Fibroblast of gingiva (primary cell): ENCODE data around the gene ANKRD22.

Source experiments
- DNase-seq: peaks from one replicate; pipeline ENCODE4 v3.0.0-alpha.2; 2011; ENCODE audit warnings: low read depth

ANKRD22 gene

DNA sequence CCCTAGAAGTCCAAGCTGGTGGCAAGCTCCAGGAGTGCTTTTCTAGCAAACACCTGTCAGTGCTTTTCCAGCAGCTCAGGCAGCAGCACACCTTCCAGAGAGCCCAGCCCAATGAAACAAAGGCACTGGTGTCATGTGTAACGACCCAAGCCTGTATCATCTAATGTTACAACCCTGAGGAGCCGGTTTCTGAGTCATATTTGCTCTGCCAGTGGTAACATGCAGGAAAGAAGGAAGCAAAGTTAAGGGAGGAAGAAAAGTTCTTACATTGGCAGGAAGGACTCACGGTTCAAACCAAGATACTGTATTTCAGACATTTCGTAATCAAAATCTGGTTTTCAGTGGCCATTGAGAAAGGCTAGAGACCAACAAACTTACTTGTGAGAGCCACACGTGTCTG is at the start of gene ANKRD22:
Gene ANKRD22, minus strand, starts transcription at position 139 of the 400 bp plus-strand sequence. CDS start 237 bp downstream, outside the sequence.
- peak; percentile 78 for DNase-seq

GRCh38 chr10:88899886-88900285 is 48.2 kb upstream of the ANKRD22 start:
- peak; percentile 15 for DNase-seq

DNA sequence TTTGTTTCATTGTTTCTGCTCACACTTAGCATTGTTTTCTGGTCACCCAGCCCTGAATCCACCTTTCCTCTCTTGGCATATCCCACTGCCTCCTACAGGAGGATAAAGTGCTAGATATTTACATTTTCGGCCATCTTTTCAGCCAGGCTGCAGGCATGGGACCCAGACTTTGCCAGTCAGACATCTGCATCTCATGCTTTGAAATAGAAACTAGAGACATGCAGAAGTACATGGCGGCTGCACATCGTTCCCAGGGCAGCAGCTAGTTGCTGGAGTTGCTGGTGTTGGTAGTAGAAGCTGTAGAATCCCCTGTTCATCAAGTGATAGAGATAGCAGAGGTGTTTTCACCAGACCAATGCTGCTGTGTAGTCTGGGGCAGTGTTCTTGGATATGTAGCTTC is 47.1 kb upstream of the ANKRD22 start:
- DNase-seq: no peak

- peak; percentile 80 for DNase-seq
These were observed 45.6 kb upstream of the ANKRD22 start for GRCh38 chr10:88896994-88897853.

GRCh38 chr10:88896372-88896993 is 44.8 kb upstream of the ANKRD22 start:
- peak; percentile 9 for DNase-seq

GRCh38 chr10:88895250-88895649 is 43.6 kb upstream of the ANKRD22 start:
- DNase-seq: no peak

DNA sequence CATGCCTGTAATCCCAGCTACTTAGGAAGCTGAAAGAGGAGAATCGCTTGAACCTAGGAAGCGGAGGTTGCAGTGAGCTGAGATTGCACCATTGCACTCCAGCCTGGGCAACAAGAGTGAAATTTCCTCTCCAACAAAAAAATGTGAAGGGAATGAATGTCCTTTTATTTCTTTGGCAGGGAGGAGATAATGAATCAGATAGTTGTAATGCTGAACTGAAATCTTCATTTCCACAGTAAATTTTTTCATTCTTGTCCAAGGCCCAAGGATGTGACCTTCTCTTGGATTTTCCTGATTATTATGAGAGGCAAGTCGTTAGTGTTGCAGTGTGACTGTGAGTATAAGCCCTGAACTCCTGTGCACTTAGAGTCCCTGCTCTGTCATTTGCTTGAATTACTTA is 42.0 kb upstream of the ANKRD22 start:
- peak; percentile 82 for DNase-seq

GRCh38 chr10:88892222-88892967 is 40.8 kb upstream of the ANKRD22 start:
- peak; percentile 34 for DNase-seq

- peak; percentile 72 for DNase-seq
These were observed 39.2 kb upstream of the ANKRD22 start for GRCh38 chr10:88890681-88891381.

- no peak for DNase-seq
These were observed 38.1 kb upstream of the ANKRD22 start for GRCh38 chr10:88889559-88890337.

DNA sequence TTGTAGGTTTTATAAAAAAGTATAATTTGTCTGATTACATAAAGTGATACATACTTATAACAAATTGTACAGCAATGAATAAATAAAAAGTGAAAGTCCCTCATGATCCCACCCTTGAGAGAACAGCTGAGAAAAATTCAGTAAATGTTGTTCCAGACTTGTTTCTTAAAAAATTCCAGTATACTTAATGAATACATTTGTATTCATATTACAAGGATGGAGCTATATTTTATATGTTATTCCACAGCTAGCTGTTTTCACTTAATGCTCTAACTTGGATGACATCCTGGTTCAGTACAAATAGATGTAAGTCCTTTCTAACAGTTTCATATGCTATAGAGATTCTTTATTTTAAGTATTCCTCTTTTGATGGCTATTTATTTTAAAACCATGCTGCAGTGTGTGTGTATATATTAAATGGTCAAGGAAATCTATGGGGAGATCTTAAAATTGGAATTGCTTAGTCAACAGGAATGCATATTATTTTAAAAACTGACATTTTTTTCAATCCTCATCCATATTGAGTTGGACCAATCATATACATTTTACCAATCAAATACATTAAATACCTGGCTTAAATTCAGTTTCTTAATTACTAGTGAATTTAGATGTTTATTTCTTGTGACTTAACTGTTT is 37.3 kb upstream of the ANKRD22 start:
- no peak for DNase-seq

DNA sequence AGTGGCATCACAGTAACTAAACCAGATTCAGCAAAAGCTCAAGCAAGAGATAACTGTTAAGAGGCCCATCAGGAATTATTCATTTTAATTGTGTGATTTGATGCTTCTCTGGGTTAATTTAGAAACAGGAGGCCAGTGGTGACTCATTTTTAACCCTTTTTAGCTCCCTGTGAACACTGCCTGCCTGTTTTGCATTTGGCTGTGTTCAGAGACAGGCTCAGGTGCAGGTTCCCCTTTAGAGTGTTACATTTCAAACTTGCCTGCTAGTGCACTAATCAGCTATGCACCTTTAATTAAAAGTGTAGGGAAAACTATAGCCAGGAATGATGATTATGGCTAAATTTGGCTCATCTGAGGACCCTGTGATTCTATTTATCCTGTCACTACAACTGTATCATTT is 34.9 kb upstream of the ANKRD22 start:
- no peak for DNase-seq

DNA sequence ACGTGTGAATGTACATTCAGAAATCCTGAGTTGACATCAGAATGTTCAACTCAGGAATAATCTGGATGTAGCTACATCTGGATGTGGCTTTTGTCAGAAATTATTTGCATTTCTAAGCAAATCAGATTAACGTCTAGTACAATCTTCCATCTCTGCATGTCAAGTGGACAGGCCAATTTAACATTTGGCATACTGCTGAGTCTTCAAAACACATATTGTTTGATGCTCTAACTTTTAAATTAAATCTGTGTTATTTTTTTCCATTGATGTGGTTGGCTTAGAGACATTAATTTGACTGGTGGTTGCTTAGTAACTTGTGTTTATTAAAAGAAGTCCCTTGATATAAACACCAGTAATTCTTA is 31.8 kb upstream of the ANKRD22 start:
- DNase-seq: peak; percentile 12

DNA sequence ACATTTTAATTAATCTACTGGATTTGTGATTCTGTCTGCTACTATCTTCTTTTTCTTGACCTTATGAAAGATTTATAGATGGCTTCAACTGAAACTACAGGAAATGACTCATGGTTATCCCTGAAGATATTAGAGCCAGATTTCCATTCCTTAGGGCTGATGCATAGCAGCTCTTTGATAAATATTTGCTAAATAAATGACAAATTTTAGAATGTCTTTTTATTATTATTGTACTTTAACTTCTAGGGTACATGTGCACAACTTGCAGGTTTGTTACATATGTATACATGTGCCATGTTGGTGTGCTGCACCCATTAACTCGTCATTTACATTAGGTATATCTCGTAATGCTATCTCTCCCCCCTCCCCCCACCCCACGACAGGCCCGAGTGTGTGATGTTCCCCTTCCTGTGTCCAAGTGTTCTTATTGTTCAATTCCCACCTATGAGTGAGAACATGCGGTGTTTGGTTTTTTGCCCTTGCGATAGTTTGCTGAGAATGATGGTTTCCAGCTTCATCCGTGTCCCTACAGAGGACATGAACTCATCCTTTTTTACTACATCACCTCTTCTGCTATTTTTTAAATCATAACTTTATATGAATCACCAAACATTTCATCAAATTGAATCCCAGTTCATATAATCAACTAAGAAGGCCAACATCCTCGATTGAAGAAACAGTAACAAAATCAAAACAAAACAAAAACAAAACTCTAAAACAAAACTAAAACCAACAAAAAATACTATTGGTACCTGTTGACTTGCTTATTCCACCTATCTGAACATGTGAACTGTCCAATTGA is 31.2 kb upstream of the ANKRD22 start:
- peak; percentile 71 for DNase-seq

GRCh38 chr10:88881922-88882645 is 30.4 kb upstream of the ANKRD22 start:
- no peak for DNase-seq

GRCh38 chr10:88881320-88881719 is 29.7 kb upstream of the ANKRD22 start:
- no peak for DNase-seq

GRCh38 chr10:88880282-88881076 is 28.8 kb upstream of the ANKRD22 start:
- DNase-seq: peak; percentile 86

DNA sequence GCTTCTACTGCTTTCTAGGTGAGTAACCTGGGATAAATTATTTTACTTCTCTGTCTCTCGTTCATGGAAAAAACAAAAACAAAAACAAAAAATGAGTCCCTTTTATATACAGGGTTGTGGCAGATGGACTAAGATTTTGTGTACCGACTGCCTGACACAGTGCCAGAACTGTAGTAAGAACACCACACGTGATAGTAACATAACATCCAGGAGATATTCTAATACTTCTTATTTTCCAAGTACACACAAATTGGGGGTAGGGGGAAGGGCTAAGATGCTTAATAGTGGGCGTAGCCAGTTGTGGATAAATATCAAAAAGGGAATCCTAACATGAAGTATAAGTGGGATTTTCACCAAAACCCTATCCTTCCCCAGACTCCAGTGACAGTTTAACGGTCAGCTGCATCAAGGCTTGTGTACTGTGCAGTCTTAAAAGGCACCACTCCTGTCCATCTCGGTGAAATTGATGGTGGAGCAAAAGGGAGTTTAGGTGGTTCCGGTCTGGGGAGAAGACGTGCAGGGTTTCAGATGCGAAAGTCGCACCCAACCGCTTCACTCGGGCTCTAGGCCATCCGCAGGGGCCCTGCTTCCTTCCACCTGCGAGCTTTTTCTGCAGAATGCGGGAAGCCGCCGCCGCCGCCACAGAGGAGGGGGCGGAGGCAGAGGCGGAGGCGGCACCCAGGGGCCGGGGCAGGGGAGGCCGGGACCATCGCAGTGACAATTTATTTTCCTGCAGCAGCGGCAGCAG is 28.1 kb upstream of the ANKRD22 start, which contains the start of gene STAMBPL1:
Gene STAMBPL1, plus strand, starts transcription at position 712 of the 748 bp plus-strand sequence. CDS start 21,464 bp downstream, outside the sequence.
- peak; percentile 15 for DNase-seq
